ENCODE measurements around the gene XCL1.

XCL1 gene

GRCh38 chr1:168613691-168614231 lies 37.4 kb downstream of the XCL1 start:
- in situ Hi-C loops (cut with MboI; ENCODE audit: low pct_unique_long_range_greater_than_20kb, low sequenced_read_pairs, unreplicated experiment), result loop anchor here (25.0 kb wide), 1 partner anchor 924 kb away; no protein-coding TSS in a partner anchor
- DNase-seq (ENCODE audit: low spot score), result no peak
- TF ChIP-seq, protein P1, sequence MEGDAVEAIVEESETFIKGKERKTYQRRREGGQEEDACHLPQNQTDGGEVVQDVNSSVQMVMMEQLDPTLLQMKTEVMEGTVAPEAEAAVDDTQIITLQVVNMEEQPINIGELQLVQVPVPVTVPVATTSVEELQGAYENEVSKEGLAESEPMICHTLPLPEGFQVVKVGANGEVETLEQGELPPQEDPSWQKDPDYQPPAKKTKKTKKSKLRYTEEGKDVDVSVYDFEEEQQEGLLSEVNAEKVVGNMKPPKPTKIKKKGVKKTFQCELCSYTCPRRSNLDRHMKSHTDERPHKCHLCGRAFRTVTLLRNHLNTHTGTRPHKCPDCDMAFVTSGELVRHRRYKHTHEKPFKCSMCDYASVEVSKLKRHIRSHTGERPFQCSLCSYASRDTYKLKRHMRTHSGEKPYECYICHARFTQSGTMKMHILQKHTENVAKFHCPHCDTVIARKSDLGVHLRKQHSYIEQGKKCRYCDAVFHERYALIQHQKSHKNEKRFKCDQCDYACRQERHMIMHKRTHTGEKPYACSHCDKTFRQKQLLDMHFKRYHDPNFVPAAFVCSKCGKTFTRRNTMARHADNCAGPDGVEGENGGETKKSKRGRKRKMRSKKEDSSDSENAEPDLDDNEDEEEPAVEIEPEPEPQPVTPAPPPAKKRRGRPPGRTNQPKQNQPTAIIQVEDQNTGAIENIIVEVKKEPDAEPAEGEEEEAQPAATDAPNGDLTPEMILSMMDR (IDR thresholded peaks at IDR 0.05; ENCODE audit: extremely low read depth, insufficient read depth, missing control alignments), result no peak

GRCh38 chr1:168614235-168614634 lies 37.8 kb downstream of the XCL1 start:
- DNase-seq (ENCODE audit: low spot score), result no peak
- in situ Hi-C loops (cut with MboI; ENCODE audit: low pct_unique_long_range_greater_than_20kb, low sequenced_read_pairs, unreplicated experiment), result loop anchor here (25.0 kb wide), 1 partner anchor 923 kb away; no protein-coding TSS in a partner anchor
- TF ChIP-seq, protein P1 (IDR thresholded peaks at IDR 0.05; ENCODE audit: extremely low read depth, insufficient read depth, missing control alignments), result no peak

GRCh38 chr1:168615965-168616364 lies 39.6 kb downstream of the XCL1 start:
- no peak for DNase-seq (ENCODE audit: low spot score)
- TF ChIP-seq, protein P1 (IDR thresholded peaks at IDR 0.05; ENCODE audit: extremely low read depth, insufficient read depth, missing control alignments), result no peak
- in situ Hi-C loops (cut with MboI; ENCODE audit: low pct_unique_long_range_greater_than_20kb, low sequenced_read_pairs, unreplicated experiment), result loop anchor here (25.0 kb wide), 1 partner anchor 921 kb away; no protein-coding TSS in a partner anchor

DNA sequence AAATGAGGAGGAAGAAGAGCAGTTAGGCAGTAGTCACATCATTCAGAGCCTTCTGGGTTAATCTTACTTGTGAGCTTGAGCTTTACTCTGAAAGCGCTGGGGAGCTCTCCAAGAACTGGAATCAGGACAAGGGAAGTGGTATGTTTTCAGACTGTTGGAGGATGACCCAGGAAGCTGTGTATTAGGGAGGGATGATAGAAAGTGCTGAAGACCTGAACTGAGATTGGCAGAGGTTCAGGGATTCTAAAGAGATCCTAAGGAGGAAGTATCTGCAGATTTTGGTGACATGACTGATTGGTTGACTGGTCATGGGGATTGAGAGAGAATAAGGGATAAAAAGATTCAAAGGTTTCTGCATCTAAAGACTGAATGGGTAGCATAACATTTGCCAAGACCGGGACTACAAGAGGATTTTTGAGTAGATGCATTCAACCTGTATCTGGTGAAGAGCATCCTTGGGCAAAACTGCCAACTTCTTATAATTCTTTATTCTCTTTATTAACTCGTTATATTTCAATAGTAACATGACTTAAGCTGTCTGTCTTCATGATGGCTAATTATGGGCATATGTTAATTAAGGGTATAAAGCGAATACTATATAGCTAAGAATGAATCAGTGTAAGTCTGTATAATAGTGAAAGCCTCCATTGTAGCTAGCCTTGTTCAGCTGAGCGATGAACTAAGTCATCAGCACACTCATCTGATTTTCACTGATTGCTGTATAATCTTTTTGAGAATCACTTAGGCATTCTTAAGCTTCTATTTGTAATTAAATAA lies 41.8 kb downstream of the XCL1 start:
- DNase-seq (ENCODE audit: low spot score), result no peak
- TF ChIP-seq, protein P1 (IDR thresholded peaks at IDR 0.05; ENCODE audit: extremely low read depth, insufficient read depth, missing control alignments), result no peak
- in situ Hi-C loops (cut with MboI; ENCODE audit: low pct_unique_long_range_greater_than_20kb, low sequenced_read_pairs, unreplicated experiment), result loop anchor here (25.0 kb wide), 1 partner anchor 919 kb away; no protein-coding TSS in a partner anchor

GRCh38 chr1:168618886-168619285 lies 42.5 kb downstream of the XCL1 start:
- in situ Hi-C loops (cut with MboI; ENCODE audit: low pct_unique_long_range_greater_than_20kb, low sequenced_read_pairs, unreplicated experiment), result loop anchor here (25.0 kb wide), 1 partner anchor 918 kb away; no protein-coding TSS in a partner anchor
- TF ChIP-seq, protein P1 (IDR thresholded peaks at IDR 0.05; ENCODE audit: extremely low read depth, insufficient read depth, missing control alignments), result no peak
- DNase-seq (ENCODE audit: low spot score), result no peak

- in situ Hi-C loops (cut with MboI; ENCODE audit: low pct_unique_long_range_greater_than_20kb, low sequenced_read_pairs, unreplicated experiment), result loop anchor here (25.0 kb wide), 1 partner anchor 916 kb away; no protein-coding TSS in a partner anchor
- TF ChIP-seq, protein P1 (IDR thresholded peaks at IDR 0.05; ENCODE audit: extremely low read depth, insufficient read depth, missing control alignments), result no peak
- DNase-seq (ENCODE audit: low spot score), result no peak
These were observed 45.0 kb downstream of the XCL1 start for GRCh38 chr1:168621356-168621755.

All from GM13977 (cell line).